Breast epithelium (tissue), 3 donors: ENCODE measurements around the gene PCNX1.

Experiments used
- POLR2A ChIP-seq: fragments of 450-650 bp; IDR thresholded peaks from one replicate; pipeline ENCODE4 v1.6.1; 2016; ENCODE audit warnings: antibody characterized with exemption, mild to moderate bottlenecking, moderate library complexity
- POLR2AphosphoS5 ChIP-seq, 3 donors: sonication (generic); formaldehyde crosslinking; IDR thresholded peaks; one replicate each; pipeline ENCODE4 v1.6.1; 2017; ENCODE audit warnings: antibody characterized with exemption in 3 of 3
- TF ChIP-seq, protein P1 (sequence below), 3 donors: fragments of 450-650 bp; IDR thresholded peaks; one replicate each; pipeline ENCODE4 v1.5.1; 2016 to 2017; ENCODE audit warnings: antibody characterized with exemption in 3 of 3, mild to moderate bottlenecking in 3 of 3, moderate library complexity in 3 of 3

DNA sequence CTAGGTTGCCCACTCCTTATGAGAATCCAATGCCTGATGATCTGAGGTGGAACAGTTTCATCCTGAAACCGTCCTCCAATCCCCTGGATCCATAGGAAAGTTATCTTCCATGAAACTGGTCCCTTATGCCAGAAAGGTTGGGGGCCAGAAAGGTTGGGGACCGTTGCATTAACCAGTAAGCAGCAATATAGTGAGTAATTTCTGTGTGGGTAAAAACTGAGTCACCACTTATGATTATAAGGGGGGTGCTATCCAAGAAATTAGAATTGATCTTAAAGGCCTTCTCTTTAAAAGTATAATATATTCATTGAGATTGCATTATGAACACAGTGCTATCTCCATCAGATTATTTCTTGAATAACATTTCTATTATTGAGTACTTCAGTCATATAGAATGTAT, 97.2 kb downstream of the PCNX1 start:
- TF ChIP-seq POLR2AphosphoS5 (IDR thresholded peaks at IDR 0.05), result no peak
- TF ChIP-seq, protein P1, sequence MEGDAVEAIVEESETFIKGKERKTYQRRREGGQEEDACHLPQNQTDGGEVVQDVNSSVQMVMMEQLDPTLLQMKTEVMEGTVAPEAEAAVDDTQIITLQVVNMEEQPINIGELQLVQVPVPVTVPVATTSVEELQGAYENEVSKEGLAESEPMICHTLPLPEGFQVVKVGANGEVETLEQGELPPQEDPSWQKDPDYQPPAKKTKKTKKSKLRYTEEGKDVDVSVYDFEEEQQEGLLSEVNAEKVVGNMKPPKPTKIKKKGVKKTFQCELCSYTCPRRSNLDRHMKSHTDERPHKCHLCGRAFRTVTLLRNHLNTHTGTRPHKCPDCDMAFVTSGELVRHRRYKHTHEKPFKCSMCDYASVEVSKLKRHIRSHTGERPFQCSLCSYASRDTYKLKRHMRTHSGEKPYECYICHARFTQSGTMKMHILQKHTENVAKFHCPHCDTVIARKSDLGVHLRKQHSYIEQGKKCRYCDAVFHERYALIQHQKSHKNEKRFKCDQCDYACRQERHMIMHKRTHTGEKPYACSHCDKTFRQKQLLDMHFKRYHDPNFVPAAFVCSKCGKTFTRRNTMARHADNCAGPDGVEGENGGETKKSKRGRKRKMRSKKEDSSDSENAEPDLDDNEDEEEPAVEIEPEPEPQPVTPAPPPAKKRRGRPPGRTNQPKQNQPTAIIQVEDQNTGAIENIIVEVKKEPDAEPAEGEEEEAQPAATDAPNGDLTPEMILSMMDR (IDR thresholded peaks at IDR 0.05), result no peak
- no peak for TF ChIP-seq POLR2A
